SK-N-SH (cell line): Measurements from ENCODE around the gene MTURN. TPM values are rescaled to one million over a fixed set of nuclear protein-coding genes. Genes with fewer than 3 reads are reported as not detected.

Source experiments
- CTCF ChIA-PET: fragments of 300-600, 350-600 bp; formaldehyde crosslinking; extraction: SDS; loops from one replicate; lab custom pipeline; 2021; lab: Yijun Ruan, JAX
- POLR2A ChIA-PET: fragments of 350-600 bp; sonication (Branson Sonifier 250); formaldehyde crosslinking; extraction: SDS; loops from one replicate; lab custom pipeline; 2020; ENCODE audit warnings: antibody characterized with exemption, inconsistent platforms; lab: Yijun Ruan, JAX
- DNase-seq: peaks from one replicate; pipeline ENCODE4 v3.0.0; 2012
- H2AFZ ChIP-seq: fragments of 200-600 bp; sonication (generic); 2 replicates; pipeline ENCODE4 v1.8.1; 2016; ENCODE audit warnings: antibody characterized with exemption, mild to moderate bottlenecking, low read depth
- H3F3A ChIP-seq: fragments of 200-600 bp; sonication (generic); replicated peaks from 2 replicates; pipeline ENCODE3; 2016; ENCODE audit warnings: antibody characterized with exemption, mild to moderate bottlenecking; ENCODE audit not compliant: insufficient read depth
- H3K27ac ChIP-seq, 2 experiments: fragments of 200-500 bp in 1 of 2; fragments of 200-600 bp in 1 of 2; sonication (Bioruptor generic) in 1 of 2; sonication (generic), shearing (Covaris generic) in 1 of 2; 2 replicates each; pipeline versions ENCODE4 v1.5.1 to v1.6.1; 2014 to 2016; ENCODE audit warnings: low read depth in 2 of 2, inconsistent platforms in 1 of 2, low read length in 1 of 2, mild to moderate bottlenecking in 1 of 2, mixed read lengths in 1 of 2
- H3K27me3 ChIP-seq: fragments of 200-600 bp; sonication (generic), shearing (Covaris generic); 2 replicates; pipeline ENCODE4 v1.6.1; 2016; ENCODE audit warnings: mixed run types; ENCODE audit not compliant: insufficient read depth
- H3K36me3 ChIP-seq, 2 experiments: fragments of 200-500 bp in 1 of 2; fragments of 200-600 bp in 1 of 2; sonication (Bioruptor generic) in 1 of 2; sonication (generic) in 1 of 2; replicated peaks in 1 of 2; 2 replicates each; pipeline versions ENCODE3 to v1.5.1; 2014 to 2016; ENCODE audit warnings: low read length in 1 of 2, mild to moderate bottlenecking in 1 of 2; ENCODE audit not compliant: insufficient read depth in 2 of 2, control insufficient read depth in 1 of 2
- H3K4me1 ChIP-seq, 2 experiments: fragments of 200-500 bp in 1 of 2; fragments of 200-600 bp in 1 of 2; sonication (Bioruptor generic) in 1 of 2; sonication (generic), shearing (Covaris generic) in 1 of 2; 2 replicates each; pipeline versions ENCODE4 v1.5.1 to v1.6.1; 2014 to 2016; ENCODE audit warnings: low read depth in 1 of 2, low read length in 1 of 2, mixed run types in 1 of 2; ENCODE audit not compliant: insufficient read depth in 2 of 2, control insufficient read depth in 1 of 2
- H3K4me2 ChIP-seq: fragments of 200-600 bp; sonication (generic), shearing (Covaris generic); 2 replicates; pipeline ENCODE4 v1.6.1; 2017; ENCODE audit warnings: mixed run types
- H3K4me3 ChIP-seq, 2 experiments: fragments of 200-500 bp in 1 of 2; fragments of 200-600 bp in 1 of 2; sonication (Bioruptor generic) in 1 of 2; sonication (generic), shearing (Covaris generic) in 1 of 2; 2 replicates each; pipeline versions ENCODE4 v1.5.1 to v1.8.1; 2014 to 2016; ENCODE audit warnings: low read depth in 2 of 2, inconsistent platforms in 1 of 2, low read length in 1 of 2, mild to moderate bottlenecking in 1 of 2, mixed read lengths in 1 of 2, moderate library complexity in 1 of 2
- H3K79me2 ChIP-seq: fragments of 200-600 bp; sonication (generic); 2 replicates; pipeline ENCODE4 v1.8.1; 2017; ENCODE audit warnings: mild to moderate bottlenecking; ENCODE audit not compliant: insufficient read depth
- H3K9ac ChIP-seq: fragments of 200-600 bp; sonication (generic); 2 replicates; pipeline ENCODE4 v1.6.1; 2017; ENCODE audit warnings: mixed run types
- H3K9me2 ChIP-seq: fragments of 200-600 bp; sonication (generic); 2 replicates; pipeline ENCODE4 v1.6.1; 2017; ENCODE audit warnings: mixed run types
- H3K9me3 ChIP-seq: fragments of 200-600 bp; sonication (generic); 2 replicates; pipeline ENCODE4 v1.6.1; 2017; ENCODE audit warnings: mixed run types, mild to moderate bottlenecking, moderate library complexity
- H4K20me1 ChIP-seq: fragments of 200-600 bp; sonication (generic); 2 replicates; pipeline ENCODE4 v1.6.1; 2017; ENCODE audit warnings: mild to moderate bottlenecking, mixed run types; ENCODE audit not compliant: insufficient read depth
- CHD2 ChIP-seq: fragments of 150-350 bp; IDR thresholded peaks from 2 replicates; pipeline ENCODE4 v1.6.1; 2018; ENCODE audit warnings: low read length; ENCODE audit not compliant: partially characterized antibody
- ELF1 ChIP-seq: IDR thresholded peaks from 2 replicates; pipeline ENCODE4 v1.4.0; 2012
- EZH2phosphoT487 ChIP-seq: fragments of 200-600 bp; sonication (generic); IDR thresholded peaks from 2 replicates; pipeline ENCODE4 v1.6.1; 2017; ENCODE audit warnings: low read depth, mixed run types, mild to moderate bottlenecking, antibody characterized with exemption, moderate library complexity, borderline replicate concordance
- FOXJ3 ChIP-seq: sonication (generic); formaldehyde crosslinking; IDR thresholded peaks from 2 replicates; pipeline ENCODE4 v1.5.1; 2020; ENCODE audit warnings: mild to moderate bottlenecking, missing genetic modification reagents
- FOXM1 ChIP-seq: IDR thresholded peaks from 2 replicates; pipeline ENCODE4 v1.4.0; 2012; ENCODE audit warnings: low read depth, mild to moderate bottlenecking
- IRF3 ChIP-seq: fragments of 150-350 bp; IDR thresholded peaks from 2 replicates; pipeline ENCODE4 v1.6.1; 2016; ENCODE audit warnings: mild to moderate bottlenecking, low read depth, low read length
- JUND ChIP-seq: IDR thresholded peaks from 2 replicates; pipeline ENCODE4 v1.4.0; 2012
- MEF2A ChIP-seq: IDR thresholded peaks from 2 replicates; pipeline ENCODE4 v1.4.0; 2012; ENCODE audit warnings: low read depth, borderline replicate concordance
- MXI1 ChIP-seq: IDR thresholded peaks from 2 replicates; pipeline ENCODE4 v1.6.1; 2012; ENCODE audit warnings: mild to moderate bottlenecking, low read depth, low read length, improper control_type of control experiment
- NFIC ChIP-seq: IDR thresholded peaks from 2 replicates; pipeline ENCODE4 v1.4.0; 2012; ENCODE audit warnings: borderline replicate concordance
- PBX3 ChIP-seq: IDR thresholded peaks from 2 replicates; pipeline ENCODE4; 2012
- RCOR1 ChIP-seq: fragments of 150-350 bp; IDR thresholded peaks from 2 replicates; pipeline ENCODE4 v1.6.1; 2017; ENCODE audit warnings: antibody characterized with exemption, low read length
- RFX5 ChIP-seq: IDR thresholded peaks from 2 replicates; pipeline ENCODE4 v1.6.1; 2012; ENCODE audit warnings: mild to moderate bottlenecking, improper control_type of control experiment, low read length
- RXRA ChIP-seq: IDR thresholded peaks from 2 replicates; pipeline ENCODE4 v1.4.0; 2012; ENCODE audit warnings: low read depth, mild to moderate bottlenecking, borderline replicate concordance
- SIN3A ChIP-seq: IDR thresholded peaks from 2 replicates; pipeline ENCODE4 v1.6.1; 2012; ENCODE audit warnings: low read depth, mild to moderate bottlenecking, low read length, moderate library complexity, borderline replicate concordance
- SMC3 ChIP-seq: IDR thresholded peaks from 2 replicates; pipeline ENCODE4 v1.6.1; 2012; ENCODE audit warnings: low read depth, low read length, improper control_type of control experiment
- TAF1 ChIP-seq: IDR thresholded peaks from 2 replicates; pipeline ENCODE4 v1.6.1; 2012; ENCODE audit warnings: low read depth, mild to moderate bottlenecking, low read length, moderate library complexity, borderline replicate concordance
- TCF12 ChIP-seq: IDR thresholded peaks from 2 replicates; pipeline ENCODE4 v1.4.0; 2012
- TEAD4 ChIP-seq: IDR thresholded peaks from 2 replicates; pipeline ENCODE4 v1.4.0; 2012; ENCODE audit warnings: mild to moderate bottlenecking, borderline replicate concordance; ENCODE audit not compliant: insufficient read depth
- YY1 ChIP-seq: IDR thresholded peaks from 2 replicates; pipeline ENCODE4 v1.4.0; 2012; ENCODE audit warnings: low read depth, mild to moderate bottlenecking
- WGBS: methylation state at CpG from one replicate; pipeline ENCODE4 v1.1.6; 2017; ENCODE audit warnings: low lambda C conversion rate; 5-methylcytosine and 5-hydroxymethylcytosine counted together
- polyA plus RNA-seq, 3 experiments: library from polyadenylated mRNA; depleted of rRNA; stranded (reverse); fragments of >200 nt; gene quantifications; 2 replicates each; pipeline ENCODE4 v1.2.3, GENCODE V29; 2012

Gene MTURN
- polyA plus RNA-seq, 1 of the 3 experiments (the other 2 are of a cell fraction), result 9.0 TPM

GRCh38 chr7:30139836-30140384, 5.1 kb downstream of the MTURN start:
- peaks cover 59% of the 10 kb centered on the region for H3K79me2 ChIP-seq

GRCh38 chr7:30140456-30140855, 5.7 kb downstream of the MTURN start:
- no peak for DNase-seq
- 91% methylated on average over 3 of the region's 3 CpGs for WGBS
- CTCF ChIA-PET, result interaction anchor here (0.6 to 1.5 kb wide), 3 partner anchors 17 to 143 kb away, joined by 3 read pairs; no protein-coding TSS in a partner anchor
- Histone ChIP-seq H3K9me3 (no peaks in the 10 kb centered on the region), H3K4me1 (peaks cover 7 to 22% of the 10 kb centered on the region in 2 experiments), H3K27me3 (no peaks in the 10 kb centered on the region), H3K27ac (no peak overlapping the region), H4K20me1 (no peaks in the 10 kb centered on the region), H3K36me3 (no peaks in the 10 kb centered on the region), H3K9me2 (no peaks in the 10 kb centered on the region), H3K4me3 (no peak overlapping the region), H3F3A (peaks cover 5% of the 10 kb centered on the region), H3K79me2 (peaks cover 65% of the 10 kb centered on the region), H2AFZ (no peak overlapping the region), H3K4me2 (no peak overlapping the region), H3K9ac (no peak overlapping the region)
- TF ChIP-seq JUND (no peak), MEF2A (no peak), ELF1 (no peak), FOXM1 (no peak), RFX5 (no peak), SMC3 (no peak), MXI1 (no peak), CHD2 (no peak), YY1 (no peak), TAF1 (no peak), TEAD4 (no peak), IRF3 (no peak), SIN3A (no peak), NFIC (no peak), EZH2phosphoT487 (no peak), PBX3 (no peak), RXRA (no peak), RCOR1 (no peak)
- POLR2A ChIA-PET, result no interaction called here

More at GRCh38 chr7:30139836-30140384, 5.1 kb downstream of the MTURN start:
- Histone ChIP-seq H3K4me3 (no peak overlapping the region), H3K4me1 (peaks cover 7 to 22% of the 10 kb centered on the region in 2 experiments), H3K9me2 (no peaks in the 10 kb centered on the region), H3K9me3 (no peaks in the 10 kb centered on the region), H3K27me3 (no peaks in the 10 kb centered on the region), H3F3A (peaks cover 5% of the 10 kb centered on the region), H4K20me1 (no peaks in the 10 kb centered on the region), H3K9ac (no peak overlapping the region), H2AFZ (no peak overlapping the region), H3K4me2 (no peak overlapping the region), H3K27ac (no peak overlapping the region), H3K36me3 (no peaks in the 10 kb centered on the region)
- TF ChIP-seq MEF2A (no peak), TCF12 (no peak), SMC3 (no peak), FOXJ3 (CRISPR knock-in tag) (no peak)
- no peak for DNase-seq
- 89% methylated on average over 4 of the region's 4 CpGs for WGBS
- ChIA-PET CTCF (no interaction called here), POLR2A (no interaction called here)
